ENCODE data around the gene AK9.

The AK9 gene

GRCh38 chr6:109456710-109457561, 234.1 kb downstream of the AK9 start:
- peak; percentile 19 for DNase-seq (ENCODE audit: low read depth, low spot score)

DNA sequence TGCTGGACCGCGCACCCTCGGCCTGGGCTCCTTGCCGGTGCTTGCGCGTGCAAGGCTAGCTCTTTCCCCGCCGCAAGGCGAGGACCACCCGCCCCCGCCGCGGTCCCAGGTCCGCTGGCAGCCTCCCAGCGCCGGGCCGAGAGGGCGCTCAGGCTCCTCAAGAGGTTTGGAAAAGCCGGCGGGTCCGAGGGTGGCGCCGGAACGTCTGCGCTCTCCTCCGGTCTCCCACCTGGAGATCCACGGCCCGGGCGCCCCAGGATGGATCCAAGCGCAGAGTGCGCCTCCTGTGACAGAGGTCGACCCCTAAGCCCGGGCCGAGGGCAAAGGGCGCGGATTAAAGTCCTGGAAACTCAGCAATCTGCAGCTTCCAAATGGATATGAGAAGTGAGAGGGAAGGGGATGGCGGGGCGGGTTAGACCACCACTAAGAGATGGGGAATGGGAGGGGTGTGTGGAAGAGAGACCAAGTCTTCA, 234.9 kb downstream of the AK9 start:
- DNase-seq (ENCODE audit: low read depth, low spot score), result no peak

DNA sequence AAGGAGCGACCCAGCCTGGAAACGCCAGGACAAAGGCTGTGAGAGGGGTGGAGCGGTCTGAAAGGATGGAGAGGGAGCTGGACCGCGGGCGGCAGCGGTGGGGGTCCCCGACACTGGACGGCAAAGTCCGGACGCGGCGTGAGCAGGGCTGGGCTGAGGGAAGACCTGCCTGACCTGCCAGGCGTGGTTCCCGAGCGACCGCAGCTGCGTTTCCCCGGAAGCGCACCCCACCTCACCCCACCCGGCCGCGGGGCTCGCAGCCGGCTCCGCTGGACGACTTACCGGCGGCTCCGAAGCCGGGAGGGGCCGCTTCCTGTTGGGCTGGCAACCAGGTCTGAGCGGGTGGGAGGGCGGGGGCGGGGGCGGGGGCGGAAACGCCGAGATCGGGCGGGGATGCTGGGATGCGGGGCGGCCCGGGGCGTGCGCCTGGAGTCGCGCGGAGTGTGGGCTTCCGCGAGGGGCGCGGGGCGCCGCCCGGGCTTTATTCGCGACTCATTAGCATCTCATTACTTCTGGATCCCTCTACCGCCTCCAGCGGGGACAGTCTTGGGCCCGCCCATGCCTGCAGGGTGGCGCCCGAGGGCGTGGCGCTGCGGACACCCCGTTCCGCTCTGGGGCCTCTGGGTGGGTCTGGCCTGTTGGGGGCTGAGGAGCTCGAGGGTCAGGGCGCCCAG, 235.4 kb downstream of the AK9 start, which contains the start of gene MICAL1:
Gene MICAL1 (minus strand): TSS at position 336 of the 674 bp plus-strand sequence. CDS start 1,576 bp downstream, outside the sequence.
- peak; percentile 81 for DNase-seq (ENCODE audit: low read depth, low spot score)

GRCh38 chr6:109454496-109455436, 236.2 kb downstream of the AK9 start:
- DNase-seq (ENCODE audit: low read depth, low spot score), result peak; percentile 49

GRCh38 chr6:109453594-109454495, 237.2 kb downstream of the AK9 start:
- no peak for DNase-seq (ENCODE audit: low read depth, low spot score)

DNA sequence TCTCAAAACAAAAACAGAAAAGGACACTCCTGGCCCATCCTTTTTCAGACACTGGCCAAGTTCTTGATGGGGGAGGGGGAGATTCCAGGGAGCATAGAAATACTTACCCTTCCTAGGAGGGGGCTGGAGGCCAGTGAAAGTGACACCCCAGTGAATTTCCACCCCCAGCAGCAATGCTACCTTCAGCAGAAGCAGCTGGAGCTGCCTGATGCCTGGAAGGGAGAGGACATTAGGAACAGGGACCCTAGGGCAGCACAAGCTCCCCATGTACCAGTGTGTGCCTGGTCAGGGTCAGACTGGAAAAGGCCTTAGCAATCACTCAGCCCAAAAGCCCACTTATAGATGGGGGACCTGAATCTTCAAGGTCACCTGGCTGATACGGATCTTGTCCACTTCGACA, 237.8 kb downstream of the AK9 start:
- DNase-seq (ENCODE audit: low read depth, low spot score), result no peak

GRCh38 chr6:109452181-109452580, 238.8 kb downstream of the AK9 start:
- DNase-seq (ENCODE audit: low read depth, low spot score), result no peak

- DNase-seq (ENCODE audit: low read depth, low spot score), result no peak
These were observed 239.6 kb downstream of the AK9 start for GRCh38 chr6:109451376-109451775.

GRCh38 chr6:109450801-109451200, 240.2 kb downstream of the AK9 start:
- no peak for DNase-seq (ENCODE audit: low read depth, low spot score)

DNA sequence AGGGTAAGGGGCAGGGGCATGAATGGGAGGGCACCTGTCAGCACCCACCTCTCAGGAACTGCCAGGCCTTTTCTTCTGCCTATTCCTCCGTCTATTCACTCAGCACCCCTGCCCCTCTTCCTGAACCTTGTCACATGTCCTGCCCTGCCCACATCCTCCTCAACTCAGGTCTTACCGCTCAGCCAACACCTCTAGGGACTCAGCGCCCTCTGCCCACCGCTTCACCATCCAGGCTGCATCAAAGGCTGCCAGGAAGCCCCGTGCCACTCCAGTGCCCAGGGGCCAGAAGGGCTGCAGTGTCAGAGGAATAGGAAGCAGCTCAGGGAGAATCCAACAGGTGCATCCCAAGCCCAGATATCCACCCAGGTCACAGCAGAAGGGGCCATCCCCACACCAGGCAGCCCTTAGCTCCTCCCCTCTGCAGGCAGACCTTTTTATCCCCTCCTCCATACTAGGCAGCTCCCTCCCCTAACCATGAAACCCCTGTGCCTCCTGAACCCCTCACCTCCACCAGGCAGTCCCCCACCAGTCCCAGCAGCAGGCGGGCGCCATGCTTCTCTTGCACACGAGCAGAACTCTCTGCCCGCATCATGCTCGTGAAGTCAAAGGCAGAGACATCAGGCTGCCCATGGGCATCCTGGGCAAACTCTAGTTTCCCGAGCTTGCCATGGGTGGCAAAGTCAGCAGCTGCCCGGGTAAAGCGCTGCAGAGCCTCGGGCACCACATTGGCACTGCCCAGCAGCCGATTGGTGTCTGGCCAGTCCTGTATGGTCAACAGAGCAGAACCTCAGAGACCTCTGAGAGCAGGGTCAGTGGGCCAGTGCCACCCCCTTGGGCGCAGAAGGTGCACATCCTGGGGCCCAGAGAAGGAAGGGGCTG, 241.0 kb downstream of the AK9 start:
- DNase-seq (ENCODE audit: low read depth, low spot score), result no peak

DNA sequence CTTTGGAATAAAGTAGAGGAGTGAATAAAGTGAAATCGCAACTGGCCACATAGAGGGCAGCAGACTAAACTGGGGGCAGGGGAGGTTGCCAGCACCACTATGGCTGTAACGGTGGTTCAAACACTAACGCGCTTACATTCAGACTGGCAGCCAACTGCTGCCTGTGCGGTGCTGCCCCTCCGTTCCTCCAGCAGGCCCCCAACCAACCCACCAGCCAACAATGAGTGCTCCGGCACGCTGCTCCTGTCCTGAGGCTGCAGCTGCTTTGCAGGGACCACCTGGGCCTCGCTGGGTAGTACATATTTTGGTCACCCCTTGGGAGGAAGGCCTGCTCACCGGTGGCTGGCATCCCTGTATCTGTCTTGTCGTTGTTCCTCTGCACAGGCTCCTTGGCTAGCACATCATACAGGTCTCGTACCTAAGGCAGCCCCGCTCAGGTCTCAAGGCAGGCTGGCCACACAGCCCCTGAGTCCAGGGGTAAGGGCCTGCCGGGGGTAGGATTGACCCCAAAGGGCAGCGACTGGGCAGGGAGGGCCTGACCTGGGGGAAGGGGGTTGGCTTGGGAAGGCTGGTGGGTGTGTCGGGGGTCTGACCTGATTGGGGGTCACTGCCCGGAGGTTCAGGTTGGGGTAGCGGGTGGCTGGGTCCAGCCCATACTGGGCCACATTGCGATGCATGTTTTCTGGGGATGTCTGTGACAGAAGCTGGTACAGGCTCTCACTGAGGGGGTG, 241.8 kb downstream of the AK9 start:
- DNase-seq (ENCODE audit: low read depth, low spot score), result no peak

DNA sequence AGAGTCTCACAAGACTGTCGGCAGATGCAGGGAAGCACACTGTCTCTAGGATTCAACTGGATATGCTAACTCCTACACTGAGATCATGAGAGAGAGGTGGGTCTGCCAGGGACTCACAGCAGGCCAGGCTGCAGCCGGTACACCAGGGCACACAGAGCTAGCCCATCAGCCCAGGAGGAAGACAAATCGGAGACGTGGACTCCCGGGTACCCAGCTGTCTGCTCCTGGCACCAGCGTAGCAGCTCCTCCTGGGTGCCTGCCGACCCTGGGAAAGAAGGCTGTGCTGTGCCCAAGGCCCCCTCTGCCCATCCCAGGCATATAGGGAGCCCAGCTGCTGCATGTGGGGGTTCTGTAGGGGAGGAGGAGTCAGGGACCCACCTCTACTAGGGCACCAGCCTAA, 242.4 kb downstream of the AK9 start:
- no peak for DNase-seq (ENCODE audit: low read depth, low spot score)

DNA sequence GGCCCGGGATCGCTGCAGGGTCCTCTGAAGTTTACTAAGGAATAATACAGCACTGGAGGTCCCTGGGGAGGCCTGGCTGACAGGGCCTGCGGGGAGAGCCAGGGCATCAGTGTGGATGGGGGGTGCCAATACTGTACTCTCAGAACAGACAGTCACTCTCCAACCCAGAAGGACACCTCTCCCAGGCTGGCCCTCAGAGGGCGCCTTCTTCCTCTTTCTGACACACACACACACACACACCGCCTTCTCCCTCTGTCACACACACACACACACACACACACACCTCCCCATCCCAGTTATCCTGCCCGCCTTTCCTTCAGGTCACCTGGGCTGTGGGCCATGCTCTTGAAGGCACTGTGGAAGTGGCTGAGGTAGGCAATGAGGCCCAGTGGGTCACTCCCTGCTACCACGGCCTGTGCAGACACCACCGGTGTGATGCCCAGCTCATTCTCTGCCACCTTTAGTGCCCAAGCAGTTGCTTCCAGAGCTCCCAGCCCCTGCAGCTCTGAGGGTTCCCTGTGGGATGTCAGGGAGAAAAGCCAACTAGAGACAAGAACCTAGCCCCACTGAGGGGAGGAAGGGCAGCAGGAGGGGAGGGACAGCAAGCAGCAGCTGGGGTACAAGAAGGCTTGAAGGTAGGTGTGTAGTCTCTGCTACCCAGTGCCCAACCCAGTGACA, 243.0 kb downstream of the AK9 start:
- DNase-seq (ENCODE audit: low read depth, low spot score), result no peak

- DNase-seq (ENCODE audit: low read depth, low spot score), result no peak
These were observed 243.9 kb downstream of the AK9 start for GRCh38 chr6:109447087-109447486.

- DNase-seq (ENCODE audit: low read depth, low spot score), result no peak
These were observed 244.5 kb downstream of the AK9 start for GRCh38 chr6:109446541-109446940.

DNA sequence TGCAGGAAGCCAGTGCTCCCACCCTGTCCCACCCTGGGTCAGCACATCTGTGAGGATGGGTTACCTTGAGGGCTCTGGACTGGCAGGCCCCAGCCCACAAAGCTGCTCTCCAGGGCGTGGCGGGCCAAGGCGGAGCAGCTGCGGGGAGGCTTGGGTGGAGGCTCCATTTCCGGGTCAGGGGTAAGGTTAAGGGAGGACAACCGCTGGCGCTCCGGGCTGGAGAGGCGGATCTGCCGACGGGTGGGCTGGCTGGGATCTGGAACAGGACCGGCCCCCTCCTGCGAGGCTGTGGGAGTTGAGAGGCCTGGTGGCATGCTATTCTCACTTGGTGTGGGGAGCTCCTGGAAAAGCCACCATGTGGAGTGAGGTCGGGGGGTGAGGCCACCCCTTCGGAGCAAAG, 244.9 kb downstream of the AK9 start:
- no peak for DNase-seq (ENCODE audit: low read depth, low spot score)

- DNase-seq (ENCODE audit: low read depth, low spot score), result no peak
These were observed 245.6 kb downstream of the AK9 start for GRCh38 chr6:109445382-109445781.

- no peak for DNase-seq (ENCODE audit: low read depth, low spot score)
These were observed 247.5 kb downstream of the AK9 start for GRCh38 chr6:109443425-109443950.

All from astrocyte of the hippocampus (primary cell).